Neuronal stem cell (in vitro differentiated cells): ENCODE measurements around the gene METTL23.

Experiments
- DNase-seq: peaks from one replicate; pipeline ENCODE4 v3.0.0-alpha.2; 2013; ENCODE audit warnings: low spot score
- H2AFZ ChIP-seq: one replicate; pipeline ENCODE4 v1.6.1; 2013; ENCODE audit warnings: mild to moderate bottlenecking, low read length, inconsistent platforms
- H2AK5ac ChIP-seq: 2 replicates; pipeline ENCODE4 v1.6.1; 2013; ENCODE audit warnings: low read depth, mild to moderate bottlenecking, inconsistent platforms, low read length, moderate library complexity, mixed read lengths
- H2BK120ac ChIP-seq: 2 replicates; pipeline ENCODE4 v1.6.1; 2013; ENCODE audit warnings: low read depth, mild to moderate bottlenecking, inconsistent platforms, low read length, moderate library complexity, mixed read lengths
- H2BK12ac ChIP-seq: one replicate; pipeline ENCODE4 v1.6.1; 2013; ENCODE audit warnings: low read length, inconsistent platforms
- H2BK15ac ChIP-seq: 2 replicates; pipeline ENCODE4 v1.6.1; 2013; ENCODE audit warnings: mild to moderate bottlenecking, low read length, inconsistent platforms, mixed read lengths
- H2BK5ac ChIP-seq: one replicate; pipeline ENCODE4 v1.6.1; 2013; ENCODE audit warnings: inconsistent platforms, mild to moderate bottlenecking, low read length, moderate library complexity
- H3K14ac ChIP-seq: one replicate; pipeline ENCODE4 v1.6.1; 2013; ENCODE audit warnings: low read length, inconsistent platforms
- H3K18ac ChIP-seq: 2 replicates; pipeline ENCODE4 v1.6.1; 2013; ENCODE audit warnings: low read length, inconsistent platforms
- H3K23ac ChIP-seq: 2 replicates; pipeline ENCODE4 v1.6.1; 2013; ENCODE audit warnings: low read depth, mild to moderate bottlenecking, mixed read lengths, low read length, inconsistent platforms; ENCODE audit not compliant: poor library complexity
- H3K27ac ChIP-seq: replicated peaks from 3 replicates; pipeline ENCODE4 v1.5.1; 2013; ENCODE audit warnings: low read length, inconsistent platforms
- H3K27me3 ChIP-seq, 3 experiments: 2 replicates each; pipeline ENCODE4 v1.6.1; 2013; ENCODE audit warnings: low read length in 3 of 3, mild to moderate bottlenecking in 2 of 3, inconsistent platforms in 1 of 3, low read depth in 1 of 3, mixed read lengths in 1 of 3, moderate library complexity in 1 of 3; ENCODE audit not compliant: control insufficient read depth in 3 of 3, insufficient read depth in 3 of 3
- H3K36me3 ChIP-seq, 2 donors: replicated peaks in 1 of 2; 2 replicates each; pipeline ENCODE4 v1.6.1; 2013; ENCODE audit warnings: low read length in 2 of 2; ENCODE audit not compliant: control insufficient read depth in 2 of 2, insufficient read depth in 2 of 2
- H3K4ac ChIP-seq: 2 replicates; pipeline ENCODE4 v1.6.1; 2013; ENCODE audit warnings: inconsistent platforms, mild to moderate bottlenecking, low read length, moderate library complexity
- H3K4me1 ChIP-seq, 2 donors: 1 replicate in 1 of 2; 2 replicates in 1 of 2; pipeline ENCODE4 v1.6.1; 2013; ENCODE audit warnings: low read length in 2 of 2, low read depth in 1 of 2; ENCODE audit not compliant: control insufficient read depth in 2 of 2, insufficient read depth in 1 of 2
- H3K4me2 ChIP-seq: one replicate; pipeline ENCODE4 v1.6.1; 2013; ENCODE audit warnings: mild to moderate bottlenecking, low read length, inconsistent platforms; ENCODE audit not compliant: insufficient read depth, poor library complexity, severe bottlenecking
- H3K4me3 ChIP-seq, 2 donors: 2 replicates each; pipeline ENCODE4 v1.5.1; 2013; ENCODE audit warnings: low read length in 2 of 2, mild to moderate bottlenecking in 2 of 2, inconsistent platforms in 1 of 2, moderate library complexity in 1 of 2
- H3K79me1 ChIP-seq: one replicate; pipeline ENCODE4 v1.6.1; 2013; ENCODE audit warnings: low read depth, mild to moderate bottlenecking, inconsistent platforms, low read length, moderate library complexity
- H3K9ac ChIP-seq: one replicate; pipeline ENCODE4 v1.6.1; 2013; ENCODE audit warnings: mild to moderate bottlenecking, low read depth, low read length, inconsistent platforms; ENCODE audit not compliant: poor library complexity
- H3K9me3 ChIP-seq, 2 donors: replicated peaks in 1 of 2; 2 replicates each; pipeline versions ENCODE3 to v1.6.1; 2013; ENCODE audit warnings: low read length in 2 of 2, mild to moderate bottlenecking in 2 of 2, inconsistent platforms in 1 of 2, low read depth in 1 of 2, mixed read lengths in 1 of 2, moderate library complexity in 1 of 2; ENCODE audit not compliant: control insufficient read depth in 2 of 2, insufficient read depth in 1 of 2
- H4K8ac ChIP-seq: one replicate; pipeline ENCODE4 v1.6.1; 2013; ENCODE audit warnings: low read depth, mild to moderate bottlenecking, inconsistent platforms, low read length, moderate library complexity
- H4K91ac ChIP-seq: one replicate; pipeline ENCODE4 v1.6.1; 2013; ENCODE audit warnings: low read length, low read depth, mild to moderate bottlenecking, inconsistent platforms; ENCODE audit not compliant: poor library complexity
- WGBS, 2 donors: extraction: QIAGEN DNeasy Blood & Tissue Kit; methylation state at CpG; one replicate each; pipeline ENCODE4 v1.1.7; 2013; ENCODE audit warnings: missing lambda C conversion rate in 2 of 2, mixed read lengths in 1 of 2; ENCODE audit not compliant: insufficient read length in 2 of 2, insufficient replicate concordance in 1 of 2; ENCODE audit errors: extremely low coverage in 2 of 2; 5-methylcytosine and 5-hydroxymethylcytosine counted together

METTL23 gene

DNA sequence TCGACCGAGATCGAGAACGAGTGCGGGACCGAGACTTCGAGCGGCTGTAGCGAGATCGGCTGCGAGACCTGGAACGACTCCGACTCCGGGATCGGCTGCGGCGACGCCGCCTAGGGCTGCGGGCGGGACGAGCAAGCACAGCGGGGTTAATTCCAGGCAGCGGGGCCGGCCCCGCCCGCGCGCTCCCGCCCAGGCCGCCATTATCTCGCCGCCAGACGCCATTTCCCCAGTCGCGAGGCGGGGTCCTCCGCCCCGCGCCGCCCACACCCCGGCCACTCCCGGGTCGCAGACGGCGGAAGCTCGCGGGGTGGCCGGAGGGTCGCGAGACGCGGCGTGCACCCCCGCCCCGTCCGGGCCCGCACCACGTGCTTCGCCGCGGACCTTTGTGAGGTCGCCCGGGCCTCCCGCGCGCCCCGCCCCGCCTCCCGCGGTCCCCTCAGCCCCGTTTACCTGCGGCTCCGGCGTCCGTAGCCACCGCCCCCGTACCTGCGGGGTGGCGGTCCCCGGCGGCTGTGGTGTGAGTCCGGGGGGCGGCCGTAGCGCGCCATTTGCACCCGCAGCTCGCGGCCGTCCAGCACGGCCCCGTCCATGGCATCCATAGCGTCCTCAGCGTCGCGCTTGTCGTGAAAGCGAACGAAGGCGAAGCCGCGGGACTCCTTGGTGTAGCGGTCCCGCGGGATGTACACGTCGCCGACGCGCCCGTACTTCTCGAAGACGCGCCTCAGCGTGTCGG is 9.9 kb downstream of the METTL23 start:
- peak overlapping the region; percentile 92 for H4K91ac ChIP-seq
- H3K79me1 ChIP-seq: peaks cover 5% of the 10 kb centered on the region
- no peak overlapping the region for H2AFZ ChIP-seq
- peak overlapping the region; percentile 97 for H2BK15ac ChIP-seq
- peak overlapping the region; percentile 100 for H3K9ac ChIP-seq
- peak overlapping the region; percentile 100 for H3K4ac ChIP-seq
- H3K23ac ChIP-seq: peak overlapping the region; percentile 100
- peaks cover 8 to 29% of the 10 kb centered on the region in 2 donors for H3K4me1 ChIP-seq
- peak overlapping the region; percentile 51 for H3K4me2 ChIP-seq
- H3K36me3 ChIP-seq: peaks cover 16 to 56% of the 10 kb centered on the region in 2 donors
- peak overlapping the region; percentile 99 for H3K14ac ChIP-seq
- H3K18ac ChIP-seq: peak overlapping the region; percentile 100
- peak overlapping the region; percentile 89 to 100 for H3K4me3 ChIP-seq
- H3K27ac ChIP-seq: peak overlapping the region; percentile 91
- peak overlapping the region; percentile 80 for H2BK12ac ChIP-seq
- DNase-seq: peak; percentile 75
- H4K8ac ChIP-seq: peak overlapping the region; percentile 98
- H3K27me3 ChIP-seq: no peaks in the 10 kb centered on the region
- peak overlapping the region; percentile 51 for H2BK120ac ChIP-seq
- no peaks in the 10 kb centered on the region for H3K9me3 ChIP-seq
- H2AK5ac ChIP-seq: peak overlapping the region; percentile 100
- no CpG with 5 or more reads among the region's 117 CpGs for WGBS, 2 donors
- peak overlapping the region; percentile 96 for H2BK5ac ChIP-seq

DNA sequence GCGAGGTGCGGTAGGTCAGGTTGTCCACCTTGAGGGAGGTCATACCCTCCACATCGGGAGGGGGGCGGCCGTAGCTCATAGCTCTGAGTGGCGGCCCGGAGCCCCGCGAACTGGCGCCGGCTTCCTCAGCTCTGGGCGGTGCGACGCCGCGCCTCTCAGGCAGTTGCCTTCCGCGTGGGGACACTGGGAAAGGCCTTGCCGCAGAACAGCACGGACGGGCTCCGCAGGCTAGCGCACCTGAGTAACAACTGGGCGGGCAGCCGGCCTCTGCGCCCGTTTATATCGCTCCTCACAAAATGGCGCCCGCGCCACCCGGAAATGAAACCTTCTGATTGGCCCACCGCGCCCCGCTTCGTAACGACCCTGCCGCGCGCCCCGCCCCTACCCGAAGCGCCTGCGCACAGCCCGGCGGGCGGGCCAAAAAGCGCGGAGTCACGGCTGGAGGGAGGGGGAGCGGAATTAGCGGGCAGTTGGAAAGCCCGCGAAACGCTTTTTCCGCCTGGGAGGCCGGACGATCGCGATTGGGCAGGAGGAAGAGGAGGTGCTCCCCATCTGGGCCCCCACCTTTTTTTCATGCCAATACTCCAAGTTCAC is 10.5 kb downstream of the METTL23 start, which contains the start of gene SRSF2:
Gene SRSF2 (minus strand): TSS at position 250 of the 594 bp plus-strand sequence. CDS start 171 bp downstream, at position 79.
- H3K36me3 ChIP-seq: peaks cover 16 to 56% of the 10 kb centered on the region in 2 donors
- peak within 1 kb of the TSS; percentile 69 for H3K4me2 ChIP-seq
- peak within 1 kb of the TSS; percentile 99 for H3K27ac ChIP-seq
- no peaks in the 10 kb centered on the region for H3K27me3 ChIP-seq
- peak within 1 kb of the TSS; percentile 99 for H3K14ac ChIP-seq
- H3K4me1 ChIP-seq: peaks cover 8 to 29% of the 10 kb centered on the region in 2 donors
- peaks cover 5% of the 10 kb centered on the region for H3K79me1 ChIP-seq
- H3K9me3 ChIP-seq: no peaks in the 10 kb centered on the region
- peak within 1 kb of the TSS; percentile 97 for H2BK15ac ChIP-seq
- peak within 1 kb of the TSS; percentile 100 for H3K23ac ChIP-seq
- H3K18ac ChIP-seq: peak within 1 kb of the TSS; percentile 100
- H4K91ac ChIP-seq: peak within 1 kb of the TSS; percentile 92
- peak within 1 kb of the TSS; percentile 100 for H2AK5ac ChIP-seq
- peak within 1 kb of the TSS; percentile 100 for H3K9ac ChIP-seq
- peak within 1 kb of the TSS; percentile 98 for H4K8ac ChIP-seq
- DNase-seq: peak; percentile 99
- peak within 1 kb of the TSS; percentile 89 to 100 for H3K4me3 ChIP-seq
- WGBS, 2 donors: no CpG with 5 or more reads among the region's 60 CpGs
- H2AFZ ChIP-seq: peak within 1 kb of the TSS; percentile 86
- H3K4ac ChIP-seq: peak within 1 kb of the TSS; percentile 100
- peak within 1 kb of the TSS; percentile 96 for H2BK5ac ChIP-seq
- H2BK12ac ChIP-seq: peak within 1 kb of the TSS; percentile 80
- peak within 1 kb of the TSS; percentile 51 for H2BK120ac ChIP-seq

DNA sequence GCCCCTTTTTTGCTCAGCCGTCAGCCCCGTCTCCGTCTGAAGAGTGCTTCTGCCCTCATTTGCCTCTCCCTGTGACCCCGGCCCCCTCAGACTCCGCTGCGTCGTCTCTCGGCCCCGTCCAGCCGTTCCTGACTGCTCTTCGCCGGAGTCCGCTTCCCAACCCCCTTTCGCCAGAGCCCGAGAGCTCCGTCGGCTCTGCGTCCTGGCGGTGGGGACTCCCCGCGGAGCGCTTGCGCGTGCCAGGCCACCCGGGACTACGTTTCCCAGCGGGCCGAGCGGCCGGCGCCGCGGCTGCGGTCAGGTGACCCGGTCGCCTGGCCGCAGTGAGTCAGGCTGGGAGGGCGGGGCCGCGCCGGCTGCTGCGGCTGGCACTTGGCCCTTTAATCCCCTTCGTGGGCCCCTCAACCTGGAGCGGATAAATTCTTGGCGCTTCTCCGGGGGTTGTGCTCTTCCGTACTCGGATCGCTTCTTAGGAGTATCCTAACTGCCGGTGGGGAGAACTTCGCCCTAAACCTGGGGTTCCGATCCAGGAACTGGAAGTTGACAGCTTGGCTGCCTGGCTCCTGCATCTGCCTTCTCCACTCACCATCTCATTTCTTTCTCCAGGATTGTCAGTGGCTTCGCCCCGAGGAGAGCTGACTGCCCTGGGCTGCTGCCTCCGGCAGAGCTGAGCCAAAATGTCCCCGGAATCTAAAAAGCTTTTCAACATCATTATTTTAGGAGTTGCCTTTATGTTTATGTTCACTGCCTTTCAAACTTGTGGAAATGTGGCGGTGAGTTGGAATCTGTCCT is 11.2 kb downstream of the METTL23 start, which contains the start of gene MFSD11:
Gene MFSD11 (plus strand): TSS at position 444 of the 792 bp plus-strand sequence. CDS start 234 bp downstream, at position 678.
- Histone ChIP-seq H3K4ac (peak within 1 kb of the TSS; percentile 100), H3K4me3 (peak within 1 kb of the TSS; percentile 89 to 100), H4K8ac (peak within 1 kb of the TSS; percentile 98), H4K91ac (peak within 1 kb of the TSS; percentile 92), H2BK12ac (peak within 1 kb of the TSS; percentile 80), H2AK5ac (peak within 1 kb of the TSS; percentile 100), H2BK120ac (peak within 1 kb of the TSS; percentile 51), H2AFZ (peak within 1 kb of the TSS; percentile 86), H3K23ac (peak within 1 kb of the TSS; percentile 100), H3K36me3 (peaks cover 15 to 53% of the 10 kb centered on the region in 2 donors), H2BK15ac (peak within 1 kb of the TSS; percentile 97), H3K9me3 (no peaks in the 10 kb centered on the region), H3K18ac (peak within 1 kb of the TSS; percentile 100), H2BK5ac (peak within 1 kb of the TSS; percentile 96), H3K27me3 (no peaks in the 10 kb centered on the region), H3K14ac (peak within 1 kb of the TSS; percentile 99), H3K4me1 (peaks cover 8 to 29% of the 10 kb centered on the region in 2 donors), H3K4me2 (peak within 1 kb of the TSS; percentile 69), H3K27ac (peak within 1 kb of the TSS; percentile 99), H3K79me1 (peaks cover 5% of the 10 kb centered on the region), H3K9ac (peak within 1 kb of the TSS; percentile 100)
- DNase-seq: peak; percentile 96
- WGBS, 2 donors: no CpG with 5 or more reads among the region's 57 CpGs
